Measurements from ENCODE around the gene CLIP4.

The CLIP4 gene

DNA sequence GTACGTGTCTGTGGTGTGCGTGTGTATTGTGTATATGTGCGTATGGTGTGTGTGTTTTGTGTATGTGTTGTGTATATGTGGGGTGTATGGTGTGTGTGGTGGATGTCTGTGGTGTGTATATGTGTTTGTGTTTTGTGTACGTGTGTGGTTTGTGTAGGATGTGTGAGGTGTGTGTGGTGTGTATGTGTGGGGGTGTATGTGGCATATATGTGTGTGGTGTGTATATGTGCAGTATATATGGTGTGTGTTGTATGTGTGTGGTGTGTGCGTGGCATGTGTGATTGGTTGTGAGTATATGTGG, 101.3 kb downstream of the CLIP4 start:
- Histone ChIP-seq H3K27me3 (ENCODE audit: insufficient read depth, low read length) (0 out of 2 replicates have a peak, but pooled peaks cover 5% of the 10 kb centered on the region), H3K79me2 (ENCODE audit: insufficient read depth, low read length) (no peaks in the 10 kb centered on the region), H3K4me2 (ENCODE audit: low read length) (no peak overlapping the region), H3K27ac (ENCODE audit: low read depth, low read length, poor library complexity, severe bottlenecking) (no peak overlapping the region), H4K20me1 (ENCODE audit: insufficient read depth, low read length) (no peaks in the 10 kb centered on the region), H3K4me1 (ENCODE audit: insufficient read depth, low read length, severe bottlenecking) (no peaks in the 10 kb centered on the region), H2AFZ (ENCODE audit: low read length) (no peak overlapping the region), H3K4me3 (ENCODE audit: low read depth, low read length, poor library complexity, severe bottlenecking) (no peak overlapping the region), H3K36me3 (ENCODE audit: insufficient read depth, low read length) (no peaks in the 10 kb centered on the region), H3F3A (ENCODE audit: insufficient read depth, low read length) (no peaks in the 10 kb centered on the region), H3K9ac (ENCODE audit: low read length) (no peak overlapping the region), H3K9me2 (ENCODE audit: low read depth, low read length) (no peaks in the 10 kb centered on the region), H3K9me3 (ENCODE audit: low read length) (no peaks in the 10 kb centered on the region)
- TF ChIP-seq EZH2 (IDR thresholded peaks at IDR 0.05; ENCODE audit: borderline replicate concordance, low read length), result no peak
- TF ChIP-seq, protein P1, sequence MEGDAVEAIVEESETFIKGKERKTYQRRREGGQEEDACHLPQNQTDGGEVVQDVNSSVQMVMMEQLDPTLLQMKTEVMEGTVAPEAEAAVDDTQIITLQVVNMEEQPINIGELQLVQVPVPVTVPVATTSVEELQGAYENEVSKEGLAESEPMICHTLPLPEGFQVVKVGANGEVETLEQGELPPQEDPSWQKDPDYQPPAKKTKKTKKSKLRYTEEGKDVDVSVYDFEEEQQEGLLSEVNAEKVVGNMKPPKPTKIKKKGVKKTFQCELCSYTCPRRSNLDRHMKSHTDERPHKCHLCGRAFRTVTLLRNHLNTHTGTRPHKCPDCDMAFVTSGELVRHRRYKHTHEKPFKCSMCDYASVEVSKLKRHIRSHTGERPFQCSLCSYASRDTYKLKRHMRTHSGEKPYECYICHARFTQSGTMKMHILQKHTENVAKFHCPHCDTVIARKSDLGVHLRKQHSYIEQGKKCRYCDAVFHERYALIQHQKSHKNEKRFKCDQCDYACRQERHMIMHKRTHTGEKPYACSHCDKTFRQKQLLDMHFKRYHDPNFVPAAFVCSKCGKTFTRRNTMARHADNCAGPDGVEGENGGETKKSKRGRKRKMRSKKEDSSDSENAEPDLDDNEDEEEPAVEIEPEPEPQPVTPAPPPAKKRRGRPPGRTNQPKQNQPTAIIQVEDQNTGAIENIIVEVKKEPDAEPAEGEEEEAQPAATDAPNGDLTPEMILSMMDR (IDR thresholded peaks at IDR 0.05; ENCODE audit: low read length), result no peak

DNA sequence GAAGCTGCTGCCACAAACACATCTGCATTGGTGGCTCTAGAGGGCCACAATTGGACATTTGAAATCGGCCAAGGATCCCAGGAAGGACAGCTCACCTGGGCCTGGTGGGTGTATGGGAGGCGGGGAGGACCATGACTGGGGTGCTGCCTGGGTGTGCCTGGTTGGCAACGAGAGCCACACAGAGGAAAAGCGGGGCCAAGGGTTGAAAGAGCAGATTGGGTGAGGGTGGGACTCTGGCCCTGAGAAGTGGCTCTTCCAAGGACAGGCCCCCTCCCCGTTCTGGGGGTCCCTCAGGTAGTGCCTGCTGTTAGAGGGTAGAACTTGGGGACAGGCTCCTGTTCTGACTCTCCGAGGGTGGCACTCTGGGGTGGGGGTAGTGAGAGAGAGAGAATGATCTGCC, 102.9 kb downstream of the CLIP4 start:
- H3K9ac ChIP-seq (ENCODE audit: low read length), result no peak overlapping the region
- H3K36me3 ChIP-seq (ENCODE audit: insufficient read depth, low read length), result no peaks in the 10 kb centered on the region
- no peak overlapping the region for H3K4me2 ChIP-seq (ENCODE audit: low read length)
- no peaks in the 10 kb centered on the region for H3K9me2 ChIP-seq (ENCODE audit: low read depth, low read length)
- H3K4me3 ChIP-seq (ENCODE audit: low read depth, low read length, poor library complexity, severe bottlenecking), result no peak overlapping the region
- no peaks in the 10 kb centered on the region for H3K4me1 ChIP-seq (ENCODE audit: insufficient read depth, low read length, severe bottlenecking)
- H3K27ac ChIP-seq (ENCODE audit: low read depth, low read length, poor library complexity, severe bottlenecking), result no peak overlapping the region
- no peaks in the 10 kb centered on the region for H3K9me3 ChIP-seq (ENCODE audit: low read length)
- no peak overlapping the region for H2AFZ ChIP-seq (ENCODE audit: low read length)
- H4K20me1 ChIP-seq (ENCODE audit: insufficient read depth, low read length), result no peaks in the 10 kb centered on the region
- no peaks in the 10 kb centered on the region for H3K79me2 ChIP-seq (ENCODE audit: insufficient read depth, low read length)
- H3F3A ChIP-seq (ENCODE audit: insufficient read depth, low read length), result no peaks in the 10 kb centered on the region
- no peak for TF ChIP-seq EZH2 (IDR thresholded peaks at IDR 0.05; ENCODE audit: borderline replicate concordance, low read length)
- TF ChIP-seq, protein P1 (IDR thresholded peaks at IDR 0.05; ENCODE audit: low read length), result no peak
- H3K27me3 ChIP-seq (ENCODE audit: insufficient read depth, low read length), result 0 out of 2 replicates have a peak, but pooled peaks cover 5% of the 10 kb centered on the region

DNA sequence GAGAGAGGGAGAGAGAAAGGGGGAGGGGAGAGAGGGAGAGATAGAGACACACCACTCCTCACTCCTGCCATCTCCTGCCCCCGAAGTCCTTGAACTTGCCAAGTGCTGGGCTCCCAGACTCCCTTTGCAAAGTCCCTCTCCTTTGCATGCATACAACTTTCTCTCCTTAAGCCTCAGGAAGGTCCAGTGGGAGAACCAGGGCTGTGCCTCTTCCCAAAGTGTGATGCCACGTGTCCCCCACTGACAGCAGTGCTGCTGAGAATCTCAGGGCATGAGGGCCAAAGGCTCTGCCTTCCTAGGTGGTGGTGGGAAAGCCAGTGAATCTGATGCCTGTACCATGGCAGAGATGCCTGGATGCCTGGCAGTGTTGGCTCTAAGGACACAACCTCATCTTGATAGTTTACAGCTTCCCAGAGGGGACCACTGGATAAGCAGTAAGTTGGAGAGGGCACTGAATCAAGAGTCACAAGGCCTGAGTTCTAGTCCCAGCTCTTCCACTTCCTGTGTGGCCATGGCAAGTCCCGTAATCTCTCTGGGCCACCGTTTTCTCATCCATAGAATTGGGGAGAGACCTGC, 103.4 kb downstream of the CLIP4 start:
- H3K9me2 ChIP-seq (ENCODE audit: low read depth, low read length), result no peaks in the 10 kb centered on the region
- H3K36me3 ChIP-seq (ENCODE audit: insufficient read depth, low read length), result no peaks in the 10 kb centered on the region
- H3K4me2 ChIP-seq (ENCODE audit: low read length), result no peak overlapping the region
- no peaks in the 10 kb centered on the region for H4K20me1 ChIP-seq (ENCODE audit: insufficient read depth, low read length)
- no peak overlapping the region for H3K9ac ChIP-seq (ENCODE audit: low read length)
- H3K79me2 ChIP-seq (ENCODE audit: insufficient read depth, low read length), result no peaks in the 10 kb centered on the region
- no peak overlapping the region for H3K4me3 ChIP-seq (ENCODE audit: low read depth, low read length, poor library complexity, severe bottlenecking)
- TF ChIP-seq, protein P1 (IDR thresholded peaks at IDR 0.05; ENCODE audit: low read length), result no peak
- no peak for TF ChIP-seq EZH2 (IDR thresholded peaks at IDR 0.05; ENCODE audit: borderline replicate concordance, low read length)
- H3F3A ChIP-seq (ENCODE audit: insufficient read depth, low read length), result no peaks in the 10 kb centered on the region
- no peak overlapping the region for H2AFZ ChIP-seq (ENCODE audit: low read length)
- no peaks in the 10 kb centered on the region for H3K9me3 ChIP-seq (ENCODE audit: low read length)
- no peak overlapping the region for H3K27ac ChIP-seq (ENCODE audit: low read depth, low read length, poor library complexity, severe bottlenecking)
- no peaks in the 10 kb centered on the region for H3K4me1 ChIP-seq (ENCODE audit: insufficient read depth, low read length, severe bottlenecking)
- 0 out of 2 replicates have a peak, but pooled peaks cover 5% of the 10 kb centered on the region for H3K27me3 ChIP-seq (ENCODE audit: insufficient read depth, low read length)
